Right atrium auricular region (tissue), 2 donors: Measurements from ENCODE around the gene KIF11. TPM values are rescaled to one million over a fixed set of nuclear protein-coding genes. Genes with fewer than 3 reads are reported as not detected.
"Not testable (repeated sequence)": the region's sequence is repeated elsewhere in the genome, so short reads cannot be mapped to it uniquely, and the experiment has no call there.

Experiments used
- DNase-seq: peaks from one replicate; pipeline ENCODE4 v3.0.0-alpha.2; 2019; ENCODE audit warnings: low spot score
- H3K27ac ChIP-seq, 2 donors: fragments of 200-600 bp; sonication (generic); 1 replicate in 1 of 2; 2 replicates in 1 of 2; pipeline ENCODE4 v1.5.1; 2016 to 2019
- H3K27me3 ChIP-seq, 2 donors: fragments of 200-600 bp; sonication (generic); one replicate each; pipeline versions ENCODE4 v1.5.1 to v1.6.0; 2017 to 2019
- H3K36me3 ChIP-seq: fragments of 200-600 bp; sonication (generic); one replicate; pipeline ENCODE4 v1.5.1; 2016
- H3K4me1 ChIP-seq, 2 donors: fragments of 200-600 bp; sonication (generic); one replicate each; pipeline versions ENCODE4 v1.5.1 to v1.6.0; 2017 to 2019
- H3K4me3 ChIP-seq, 2 donors: fragments of 200-600 bp; sonication (generic); 1 replicate in 1 of 2; 2 replicates in 1 of 2; pipeline ENCODE4 v1.5.1; 2017 to 2019; ENCODE audit warnings: mild to moderate bottlenecking in 1 of 2, moderate library complexity in 1 of 2
- H3K9me3 ChIP-seq, 2 donors: fragments of 200-600 bp; sonication (generic); one replicate each; pipeline ENCODE4 v1.5.1; 2019
- total RNA-seq, 2 donors: library from RNA; depleted of rRNA; stranded (reverse); fragments of >200 nt; gene quantifications; one replicate each; pipeline ENCODE4 v1.1.0, GENCODE V29; 2016
- TF ChIP-seq, protein P1 (sequence below), 2 donors: fragments of 200-600 bp; sonication (generic); IDR thresholded peaks; one replicate each; pipeline ENCODE4 v1.5.1; 2019; ENCODE audit warnings: antibody characterized with exemption in 2 of 2

Gene KIF11
- total RNA-seq, 2 donors from 2014 or later: 0.24 to 1.4 TPM

DNA sequence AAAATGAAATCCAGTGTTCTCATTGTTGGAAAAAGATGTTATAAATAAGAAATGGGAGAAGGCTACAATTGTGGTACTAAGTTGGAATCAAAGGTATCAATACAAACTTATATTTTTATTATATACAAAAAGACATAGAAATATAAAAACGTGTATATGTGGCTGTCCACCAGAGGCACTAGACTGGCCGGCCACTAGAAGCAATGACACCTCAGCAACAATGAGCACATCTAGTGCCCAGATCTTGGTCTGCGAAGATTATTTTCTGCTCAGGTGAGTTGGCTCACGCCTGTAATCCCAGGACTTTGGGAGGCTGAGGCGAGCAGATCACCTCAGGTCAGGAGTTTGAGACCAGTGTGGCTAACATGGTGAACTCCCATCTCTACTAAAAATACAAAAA is 40.6 kb upstream of the KIF11 start:
- TF ChIP-seq, protein P1, sequence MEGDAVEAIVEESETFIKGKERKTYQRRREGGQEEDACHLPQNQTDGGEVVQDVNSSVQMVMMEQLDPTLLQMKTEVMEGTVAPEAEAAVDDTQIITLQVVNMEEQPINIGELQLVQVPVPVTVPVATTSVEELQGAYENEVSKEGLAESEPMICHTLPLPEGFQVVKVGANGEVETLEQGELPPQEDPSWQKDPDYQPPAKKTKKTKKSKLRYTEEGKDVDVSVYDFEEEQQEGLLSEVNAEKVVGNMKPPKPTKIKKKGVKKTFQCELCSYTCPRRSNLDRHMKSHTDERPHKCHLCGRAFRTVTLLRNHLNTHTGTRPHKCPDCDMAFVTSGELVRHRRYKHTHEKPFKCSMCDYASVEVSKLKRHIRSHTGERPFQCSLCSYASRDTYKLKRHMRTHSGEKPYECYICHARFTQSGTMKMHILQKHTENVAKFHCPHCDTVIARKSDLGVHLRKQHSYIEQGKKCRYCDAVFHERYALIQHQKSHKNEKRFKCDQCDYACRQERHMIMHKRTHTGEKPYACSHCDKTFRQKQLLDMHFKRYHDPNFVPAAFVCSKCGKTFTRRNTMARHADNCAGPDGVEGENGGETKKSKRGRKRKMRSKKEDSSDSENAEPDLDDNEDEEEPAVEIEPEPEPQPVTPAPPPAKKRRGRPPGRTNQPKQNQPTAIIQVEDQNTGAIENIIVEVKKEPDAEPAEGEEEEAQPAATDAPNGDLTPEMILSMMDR (IDR thresholded peaks at IDR 0.05): no peak
- no peak overlapping the region for H3K4me3 ChIP-seq
- DNase-seq: no peak
- H3K36me3 ChIP-seq: peaks cover 12% of the 10 kb centered on the region
- H3K27me3 ChIP-seq: no peaks in the 10 kb centered on the region
- H3K9me3 ChIP-seq: peaks cover 0 to 6% of the 10 kb centered on the region in 2 donors
- no peaks in the 10 kb centered on the region for H3K4me1 ChIP-seq
- H3K27ac ChIP-seq: no peak overlapping the region

DNA sequence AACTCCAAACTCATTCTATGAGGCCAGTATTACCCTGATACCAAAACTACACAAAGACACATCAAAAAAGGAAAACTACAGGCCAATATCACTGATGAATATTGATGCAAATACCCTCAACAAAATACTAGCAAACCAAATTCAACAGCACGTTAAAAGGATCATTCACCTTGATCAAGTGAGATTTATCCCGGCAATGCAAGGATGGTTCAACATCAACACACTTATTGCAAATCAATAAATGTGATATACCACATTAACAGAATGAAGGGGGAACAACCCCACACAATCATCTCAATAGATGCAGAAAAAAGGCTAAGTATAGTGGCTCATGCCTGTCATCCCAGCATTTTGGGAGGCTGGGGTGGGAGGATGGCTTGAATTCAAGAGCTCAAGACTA is 39.0 kb upstream of the KIF11 start:
- Histone ChIP-seq H3K4me3 (no peak overlapping the region), H3K4me1 (no peaks in the 10 kb centered on the region), H3K36me3 (peaks cover 12% of the 10 kb centered on the region), H3K9me3 (peaks cover 0 to 6% of the 10 kb centered on the region in 2 donors), H3K27me3 (no peaks in the 10 kb centered on the region), H3K27ac (no peak overlapping the region)
- no peak for DNase-seq
- TF ChIP-seq, protein P1 (IDR thresholded peaks at IDR 0.05): no peak

DNA sequence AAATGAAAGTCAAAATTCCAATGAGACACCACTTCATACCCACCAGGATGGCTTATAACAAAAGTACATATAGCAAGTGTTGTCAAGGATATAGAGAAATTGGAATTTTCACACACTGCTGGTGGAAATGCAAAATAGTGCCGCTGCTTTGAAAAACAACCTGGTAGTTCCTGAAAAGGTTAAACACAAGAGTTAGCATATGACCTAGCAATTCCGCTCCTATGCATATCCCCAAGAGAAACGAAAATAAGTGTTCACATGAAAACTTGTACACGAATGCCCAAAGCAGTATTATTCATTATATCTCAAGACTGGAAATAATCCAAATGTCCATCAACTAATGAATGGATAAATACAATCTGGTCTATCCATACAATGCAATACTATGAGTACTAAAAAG is 33.9 kb upstream of the KIF11 start:
- Histone ChIP-seq H3K4me3 (no peak overlapping the region), H3K27ac (no peak overlapping the region), H3K27me3 (no peaks in the 10 kb centered on the region), H3K36me3 (peaks cover 18% of the 10 kb centered on the region), H3K4me1 (no peaks in the 10 kb centered on the region), H3K9me3 (peaks cover 0 to 3% of the 10 kb centered on the region in 2 donors)
- TF ChIP-seq, protein P1 (IDR thresholded peaks at IDR 0.05): no peak
- DNase-seq: no peak

DNA sequence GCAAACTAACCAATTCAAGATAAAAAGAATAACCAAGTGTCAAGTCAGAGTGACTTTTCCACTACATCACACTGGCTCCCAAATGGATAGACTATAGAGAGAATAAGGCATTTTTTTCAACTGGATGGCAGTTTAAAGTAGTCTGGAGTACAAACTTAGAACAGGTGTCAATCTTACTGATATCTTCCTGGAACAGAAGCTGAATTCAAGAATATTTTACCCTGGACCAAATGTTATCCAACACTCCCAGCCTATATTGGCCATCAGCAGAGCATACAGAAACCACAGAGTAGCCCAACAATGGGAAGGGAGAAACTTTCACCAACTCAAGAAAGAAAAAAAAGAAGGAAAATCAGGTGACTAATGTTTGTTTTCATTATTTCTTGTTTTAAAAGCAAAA is 30.5 kb upstream of the KIF11 start:
- no peak overlapping the region for H3K4me3 ChIP-seq
- H3K9me3 ChIP-seq: no peaks in the 10 kb centered on the region
- no peak overlapping the region for H3K27ac ChIP-seq
- TF ChIP-seq, protein P1 (IDR thresholded peaks at IDR 0.05): no peak
- H3K36me3 ChIP-seq: peaks cover 7% of the 10 kb centered on the region
- no peaks in the 10 kb centered on the region for H3K4me1 ChIP-seq
- no peak for DNase-seq
- H3K27me3 ChIP-seq: no peaks in the 10 kb centered on the region

DNA sequence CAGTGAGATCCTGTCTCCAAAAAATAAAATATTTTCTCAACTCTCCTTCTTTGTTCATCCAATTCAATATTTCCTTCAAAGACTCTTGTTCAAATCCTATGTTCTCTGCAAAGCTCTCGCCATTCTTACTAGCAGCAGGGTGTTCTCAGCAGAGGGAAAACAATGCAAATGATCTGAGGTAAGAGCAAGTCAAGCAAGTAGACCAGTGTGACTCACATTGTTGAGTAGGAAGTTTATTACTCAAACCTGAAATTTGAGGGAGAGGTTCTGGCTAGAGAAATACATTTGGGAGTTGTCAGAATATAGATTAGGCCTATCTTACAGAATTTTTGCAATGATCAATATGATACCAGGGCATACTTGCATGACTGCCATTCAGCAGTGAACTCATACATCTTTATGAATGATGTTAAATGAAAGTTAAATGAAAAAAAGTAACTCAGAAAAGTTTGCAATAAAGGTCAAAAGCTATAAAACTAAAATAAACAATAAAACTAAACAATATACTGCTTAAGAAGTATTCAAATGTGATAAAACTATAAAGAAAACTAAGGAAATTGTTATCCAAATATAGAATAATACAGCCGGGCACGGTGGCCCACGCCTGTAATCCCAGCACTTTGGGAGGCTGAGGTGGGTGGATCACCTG is 24.9 kb upstream of the KIF11 start:
- no peaks in the 10 kb centered on the region for H3K27me3 ChIP-seq
- no peaks in the 10 kb centered on the region for H3K36me3 ChIP-seq
- TF ChIP-seq, protein P1 (IDR thresholded peaks at IDR 0.05): no peak
- peaks cover 0 to 26% of the 10 kb centered on the region in 2 donors for H3K4me1 ChIP-seq
- no peak overlapping the region for H3K4me3 ChIP-seq
- no peak overlapping the region for H3K27ac ChIP-seq
- no peaks in the 10 kb centered on the region for H3K9me3 ChIP-seq
- no peak for DNase-seq

DNA sequence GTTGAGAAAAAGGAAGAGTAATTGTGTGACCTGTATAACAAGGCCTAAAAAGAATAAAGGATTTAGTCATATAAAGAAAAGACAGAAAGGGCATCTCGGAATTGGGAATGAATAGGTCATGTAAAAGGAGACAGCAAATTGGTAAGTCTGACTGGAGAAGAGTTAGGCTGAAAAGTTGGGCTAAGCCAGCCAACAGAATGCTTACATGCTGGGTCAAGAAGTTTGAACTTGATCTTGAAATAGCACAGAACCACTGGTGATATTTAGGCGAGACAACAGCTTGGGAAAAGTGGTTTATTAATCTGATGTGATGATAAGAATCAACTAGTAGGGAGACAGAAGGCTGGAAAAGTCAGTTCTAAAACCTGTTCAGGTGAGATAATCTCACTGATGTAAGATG is 23.9 kb upstream of the KIF11 start:
- Histone ChIP-seq H3K4me1 (peaks cover 0 to 27% of the 10 kb centered on the region in 2 donors), H3K27me3 (no peaks in the 10 kb centered on the region), H3K36me3 (no peaks in the 10 kb centered on the region), H3K27ac (no peak overlapping the region), H3K9me3 (no peaks in the 10 kb centered on the region), H3K4me3 (no peak overlapping the region)
- DNase-seq: no peak
- TF ChIP-seq, protein P1 (IDR thresholded peaks at IDR 0.05): no peak

DNA sequence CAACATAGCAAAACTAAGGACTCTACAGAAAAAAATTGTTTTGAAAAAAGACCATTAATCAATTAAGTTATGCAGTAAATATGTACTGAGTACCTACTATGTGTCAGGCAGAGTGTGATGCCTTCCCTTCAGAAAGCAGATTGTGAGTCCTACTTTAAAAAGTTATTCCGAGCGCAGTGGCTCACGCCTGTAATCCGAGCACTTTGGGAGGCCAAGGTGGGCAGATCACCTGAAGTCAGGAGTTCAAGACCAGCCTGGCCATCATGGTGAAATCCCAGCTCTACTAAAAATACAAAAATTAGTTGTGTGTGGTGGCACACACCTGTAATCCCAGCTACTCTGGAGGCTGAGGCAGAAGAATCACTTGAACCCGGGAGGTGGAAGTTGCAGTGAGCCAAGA is 23.3 kb upstream of the KIF11 start:
- H3K36me3 ChIP-seq, H3K27me3 ChIP-seq, H3K27ac ChIP-seq, H3K4me3 ChIP-seq, DNase-seq, H3K9me3 ChIP-seq: not testable (repeated sequence)
- peaks cover 0 to 29% of the 10 kb centered on the region in 2 donors for H3K4me1 ChIP-seq
